Neutrophil (primary cell): Measurements from ENCODE around the gene ZBTB40.

Experiments used
- H3K27ac ChIP-seq: fragments of 200-600 bp; sonication (generic); 2 replicates; pipeline ENCODE4 v1.5.1; 2016; ENCODE audit warnings: mild to moderate bottlenecking, moderate library complexity
- H3K27me3 ChIP-seq: fragments of 200-600 bp; sonication (generic); 2 replicates; pipeline ENCODE4 v1.6.0; 2016; ENCODE audit warnings: mild to moderate bottlenecking
- H3K36me3 ChIP-seq: fragments of 200-600 bp; sonication (generic); 2 replicates; pipeline ENCODE4 v1.5.1; 2017
- H3K4me1 ChIP-seq, 2 experiments: fragments of 200-600 bp in 1 of 2; sonication (generic) in 1 of 2; 1 replicate in 1 of 2; 2 replicates in 1 of 2; pipeline versions ENCODE4 v1.5.1 to v1.6.1; 2013 to 2016; ENCODE audit warnings: low read depth in 1 of 2, low read length in 1 of 2, mild to moderate bottlenecking in 1 of 2, moderate library complexity in 1 of 2; ENCODE audit not compliant: control insufficient read depth in 1 of 2, insufficient read depth in 1 of 2
- H3K4me3 ChIP-seq, 2 experiments: fragments of 200-600 bp in 1 of 2; sonication (generic) in 1 of 2; 1 replicate in 1 of 2; 2 replicates in 1 of 2; pipeline ENCODE4 v1.5.1; 2013 to 2016; ENCODE audit warnings: low read depth in 1 of 2, low read length in 1 of 2, mild to moderate bottlenecking in 1 of 2, moderate library complexity in 1 of 2
- H3K9me3 ChIP-seq: fragments of 200-600 bp; sonication (generic); 2 replicates; pipeline ENCODE4 v1.5.1; 2016
- CTCF ChIP-seq: fragments of 200-600 bp; sonication (generic); IDR thresholded peaks from 2 replicates; pipeline ENCODE4 v1.5.1; 2016; ENCODE audit warnings: antibody characterized with exemption

The ZBTB40 gene

GRCh38 chr1:22525646-22526045, 74.0 kb downstream of the ZBTB40 start:
- Histone ChIP-seq H3K27ac (no peak overlapping the region), H3K36me3 (peaks cover 85% of the 10 kb centered on the region), H3K9me3 (no peaks in the 10 kb centered on the region)

GRCh38 chr1:22526098-22526497, 74.4 kb downstream of the ZBTB40 start:
- no peak overlapping the region for H3K4me3 ChIP-seq
- no peak overlapping the region for H3K27ac ChIP-seq
- no peaks in the 10 kb centered on the region for H3K27me3 ChIP-seq
- no peaks in the 10 kb centered on the region for H3K4me1 ChIP-seq
- H3K36me3 ChIP-seq = peaks cover 80% of the 10 kb centered on the region
- TF ChIP-seq CTCF = no peak
- H3K9me3 ChIP-seq = no peaks in the 10 kb centered on the region

More at GRCh38 chr1:22525646-22526045, 74.0 kb downstream of the ZBTB40 start:
- TF ChIP-seq CTCF = no peak
- no peaks in the 10 kb centered on the region for H3K27me3 ChIP-seq
- no peak overlapping the region for H3K4me3 ChIP-seq
- no peaks in the 10 kb centered on the region for H3K4me1 ChIP-seq

GRCh38 chr1:22526677-22527076, 75.0 kb downstream of the ZBTB40 start:
- Histone ChIP-seq H3K9me3 (no peaks in the 10 kb centered on the region), H3K4me1 (no peaks in the 10 kb centered on the region), H3K36me3 (peaks cover 74% of the 10 kb centered on the region), H3K27ac (no peak overlapping the region), H3K27me3 (no peaks in the 10 kb centered on the region), H3K4me3 (no peak overlapping the region)
- TF ChIP-seq CTCF = no peak

- H3K4me3 ChIP-seq = no peak overlapping the region
- H3K27ac ChIP-seq = no peak overlapping the region
- no peak for TF ChIP-seq CTCF
- no peaks in the 10 kb centered on the region for H3K9me3 ChIP-seq
- no peaks in the 10 kb centered on the region for H3K27me3 ChIP-seq
- peaks cover 70% of the 10 kb centered on the region for H3K36me3 ChIP-seq
- no peaks in the 10 kb centered on the region for H3K4me1 ChIP-seq
Observed at GRCh38 chr1:22527122-22527521, 75.5 kb downstream of the ZBTB40 start.

GRCh38 chr1:22527555-22528296, 76.1 kb downstream of the ZBTB40 start:
- peaks cover 66% of the 10 kb centered on the region for H3K36me3 ChIP-seq
- H3K4me3 ChIP-seq = no peak overlapping the region
- no peak for TF ChIP-seq CTCF
- H3K27me3 ChIP-seq = no peaks in the 10 kb centered on the region
- no peak overlapping the region for H3K27ac ChIP-seq
- H3K9me3 ChIP-seq = no peaks in the 10 kb centered on the region
- H3K4me1 ChIP-seq = no peaks in the 10 kb centered on the region
